GM12892 (cell line): ENCODE results near the gene OCA2.

Experiments used
- POLR2A ChIP-seq: IDR thresholded peaks from 2 replicates; pipeline ENCODE4 v1.6.1; 2011; ENCODE audit warnings: low read depth, low read length, control low read depth
- TAF1 ChIP-seq: IDR thresholded peaks from 2 replicates; pipeline ENCODE4 v1.6.1; 2011; ENCODE audit warnings: low read depth, mild to moderate bottlenecking, control low read depth, low read length, borderline replicate concordance

DNA sequence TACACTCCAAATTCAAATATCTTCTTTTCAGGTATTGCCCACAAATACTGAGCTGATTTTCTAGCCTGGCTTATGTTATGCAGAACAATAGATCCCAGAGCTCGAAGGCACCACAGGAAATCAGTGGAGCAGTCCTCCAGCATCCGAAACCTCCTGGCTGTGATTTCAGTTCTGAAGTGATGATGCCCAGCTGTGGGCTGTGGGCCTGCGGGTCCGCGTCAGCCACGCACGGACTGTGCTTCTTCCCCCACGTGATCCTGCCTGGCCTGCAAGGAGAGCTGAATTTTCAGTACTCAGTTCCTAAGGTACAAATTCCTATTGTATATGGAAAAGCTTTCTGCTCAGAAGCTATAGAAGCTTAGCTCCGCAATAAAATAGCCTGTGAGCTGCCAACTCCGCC lies 96.2 kb downstream of the OCA2 start:
- TF ChIP-seq TAF1 = no peak
- TF ChIP-seq POLR2A = no peak
